ENCODE data around the gene KIAA1328. TPM values are rescaled to one million over a fixed set of nuclear protein-coding genes. Genes with fewer than 3 reads are reported as not detected.

KIAA1328 gene
- total and polyA plus RNA-seq, 4 donors = 0.95 to 7.4 (median 2.9) TPM

GRCh38 chr18:37248281-37248680 is 419.4 kb downstream of the KIAA1328 start (continued):
- TF ChIP-seq MAX (IDR thresholded peaks at IDR 0.05) (no peak), SP1 (IDR thresholded peaks at IDR 0.05) (no peak), NR2F2 (IDR thresholded peaks at IDR 0.05) (no peak), EGR1 (IDR thresholded peaks at IDR 0.05; ENCODE audit: low read depth in 2 of 2) (no peak)

- WGBS = 79% methylated on average over 11 of the region's 11 CpGs
- Histone ChIP-seq H3K9me3 (ENCODE audit: control insufficient read depth in 4 of 4, low read length in 3 of 4) (no peaks in the 10 kb centered on the region), H3K4me1 (ENCODE audit: control insufficient read depth in 4 of 4, insufficient read depth in 4 of 4, low read length in 3 of 4) (peaks cover 0 to 2% (median under 1%) of the 10 kb centered on the region in 4 donors), H3K9ac (ENCODE audit: low read depth in 1 of 2, low read length in 2 of 2) (no peak overlapping the region), H3K27ac (ENCODE audit: low read depth in 1 of 2, low read length in 2 of 2) (no peak overlapping the region), H3K36me3 (ENCODE audit: control insufficient read depth in 4 of 4, insufficient read depth in 3 of 4, low read depth in 1 of 4, low read length in 3 of 4) (no peaks in the 10 kb centered on the region), H3K27me3 (ENCODE audit: control insufficient read depth in 4 of 4, insufficient read depth in 4 of 4, low read length in 3 of 4) (no peaks in the 10 kb centered on the region), H3K4me3 (ENCODE audit: low read depth in 1 of 3, low read length in 3 of 3) (no peak overlapping the region)
- TF ChIP-seq RXRA (IDR thresholded peaks at IDR 0.05) (no peak), REST (IDR thresholded peaks at IDR 0.05) (no peak), ATF3 (IDR thresholded peaks at IDR 0.05) (no peak), SP1 (IDR thresholded peaks at IDR 0.05) (no peak), TAF1 (conservative IDR thresholded peaks at IDR 0.05) (no peak), MAX (IDR thresholded peaks at IDR 0.05) (no peak), JUND (IDR thresholded peaks at IDR 0.05) (no peak), EGR1 (IDR thresholded peaks at IDR 0.05; ENCODE audit: low read depth in 2 of 2) (no peak), HNF4A (conservative IDR thresholded peaks at IDR 0.05) (no peak), YY1 (IDR thresholded peaks at IDR 0.05) (no peak), GABPA (IDR thresholded peaks at IDR 0.05 in 1 of 2, conservative IDR thresholded peaks at IDR 0.05 in 1 of 2) (no peak), HNF4G (IDR thresholded peaks at IDR 0.05) (no peak), RAD21 (IDR thresholded peaks at IDR 0.05) (no peak), NR2F2 (IDR thresholded peaks at IDR 0.05) (no peak), ZBTB33 (IDR thresholded peaks at IDR 0.05) (no peak), FOXA1 (IDR thresholded peaks at IDR 0.05) (no peak)
- no peak for DNase-seq (ENCODE audit: low spot score)
These were observed 420.4 kb downstream of the KIAA1328 start for GRCh38 chr18:37249171-37249886.
